ENCODE data around the gene RELL2. TPM values are rescaled to one million over a fixed set of nuclear protein-coding genes. Genes with fewer than 3 reads are reported as not detected.

RELL2 gene
- total RNA-seq, 1 experiment from 2014 or later = 13.3 TPM

- ATAC-seq (no peak), DNase-seq (ENCODE audit: low read depth, low spot score) (no peak)
- no TSS peak for BruUV-seq (replicated peaks)
- no peaks in the 10 kb centered on the region; the same call in 1 of the 2 replicates for H3K36me3 ChIP-seq (ENCODE audit: control insufficient read depth, insufficient read depth, low read length)
- H3K27me3 ChIP-seq (ENCODE audit: control insufficient read depth, insufficient read depth, low read length) = no peaks in the 10 kb centered on the region
- ChIA-PET POLR2A (no interaction called here), CTCF (no interaction called here)
- peaks cover 11% of the 10 kb centered on the region for H3K4me1 ChIP-seq (ENCODE audit: control insufficient read depth, insufficient read depth, low read length)
- no peak overlapping the region for H3K27ac ChIP-seq (ENCODE audit: low read length)
- intact Hi-C loops (cut with micrococcal nuclease; ENCODE audit: unreplicated experiment) (no loop called here), in situ Hi-C loops (cut with HindIII; ENCODE audit: low pct_unique_long_range_greater_than_20kb, low sequenced_read_pairs) (no loop called here)
- TF ChIP-seq CTCF (IDR thresholded peaks at IDR 0.05) = no peak
- no peak for TF ChIP-seq SIN3A (IDR thresholded peaks at IDR 0.05; ENCODE audit: borderline replicate concordance, insufficient read depth, low read depth, low read length)
- TF ChIP-seq POLR2AphosphoS5 (IDR thresholded peaks at IDR 0.05; ENCODE audit: low read depth, low read length) = no peak
- TF ChIP-seq, protein P1, sequence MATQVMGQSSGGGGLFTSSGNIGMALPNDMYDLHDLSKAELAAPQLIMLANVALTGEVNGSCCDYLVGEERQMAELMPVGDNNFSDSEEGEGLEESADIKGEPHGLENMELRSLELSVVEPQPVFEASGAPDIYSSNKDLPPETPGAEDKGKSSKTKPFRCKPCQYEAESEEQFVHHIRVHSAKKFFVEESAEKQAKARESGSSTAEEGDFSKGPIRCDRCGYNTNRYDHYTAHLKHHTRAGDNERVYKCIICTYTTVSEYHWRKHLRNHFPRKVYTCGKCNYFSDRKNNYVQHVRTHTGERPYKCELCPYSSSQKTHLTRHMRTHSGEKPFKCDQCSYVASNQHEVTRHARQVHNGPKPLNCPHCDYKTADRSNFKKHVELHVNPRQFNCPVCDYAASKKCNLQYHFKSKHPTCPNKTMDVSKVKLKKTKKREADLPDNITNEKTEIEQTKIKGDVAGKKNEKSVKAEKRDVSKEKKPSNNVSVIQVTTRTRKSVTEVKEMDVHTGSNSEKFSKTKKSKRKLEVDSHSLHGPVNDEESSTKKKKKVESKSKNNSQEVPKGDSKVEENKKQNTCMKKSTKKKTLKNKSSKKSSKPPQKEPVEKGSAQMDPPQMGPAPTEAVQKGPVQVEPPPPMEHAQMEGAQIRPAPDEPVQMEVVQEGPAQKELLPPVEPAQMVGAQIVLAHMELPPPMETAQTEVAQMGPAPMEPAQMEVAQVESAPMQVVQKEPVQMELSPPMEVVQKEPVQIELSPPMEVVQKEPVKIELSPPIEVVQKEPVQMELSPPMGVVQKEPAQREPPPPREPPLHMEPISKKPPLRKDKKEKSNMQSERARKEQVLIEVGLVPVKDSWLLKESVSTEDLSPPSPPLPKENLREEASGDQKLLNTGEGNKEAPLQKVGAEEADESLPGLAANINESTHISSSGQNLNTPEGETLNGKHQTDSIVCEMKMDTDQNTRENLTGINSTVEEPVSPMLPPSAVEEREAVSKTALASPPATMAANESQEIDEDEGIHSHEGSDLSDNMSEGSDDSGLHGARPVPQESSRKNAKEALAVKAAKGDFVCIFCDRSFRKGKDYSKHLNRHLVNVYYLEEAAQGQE (IDR thresholded peaks at IDR 0.05; ENCODE audit: insufficient read depth in 1 of 2, low read depth in 2 of 2, low read length in 1 of 2) = no peak
- no peak for TF ChIP-seq TCF7L2 (IDR thresholded peaks at IDR 0.05; ENCODE audit: low read depth, low read length)
- no peak overlapping the region for H3K4me3 ChIP-seq (ENCODE audit: low read depth in 2 of 2, low read length in 2 of 2)
- H3K9me3 ChIP-seq (ENCODE audit: control insufficient read depth, insufficient read depth, low read depth, low read length) = no peaks in the 10 kb centered on the region
Observed at GRCh38 chr5:141640698-141641097, 3.9 kb downstream of the RELL2 start.

- H3K27me3 ChIP-seq (ENCODE audit: control insufficient read depth, insufficient read depth, low read length) = no peaks in the 10 kb centered on the region
- H3K4me1 ChIP-seq (ENCODE audit: control insufficient read depth, insufficient read depth, low read length) = peaks cover 8% of the 10 kb centered on the region
- H3K9me3 ChIP-seq (ENCODE audit: control insufficient read depth, insufficient read depth, low read depth, low read length) = no peaks in the 10 kb centered on the region
- no peak for DNase-seq (ENCODE audit: low read depth, low spot score)
- TF ChIP-seq SIN3A (IDR thresholded peaks at IDR 0.05; ENCODE audit: borderline replicate concordance, insufficient read depth, low read depth, low read length) (no peak), POLR2AphosphoS5 (IDR thresholded peaks at IDR 0.05; ENCODE audit: low read depth, low read length) (no peak; the same call in 1 of the 2 replicates), TCF7L2 (IDR thresholded peaks at IDR 0.05; ENCODE audit: low read depth, low read length) (no peak), CTCF (IDR thresholded peaks at IDR 0.05) (peak; percentile 54; the same call in 1 of the 2 replicates)
- TF ChIP-seq, protein P1 (IDR thresholded peaks at IDR 0.05; ENCODE audit: insufficient read depth in 1 of 2, low read depth in 2 of 2, low read length in 1 of 2) = peak in 1 of 2 experiments; percentile 52; a peak in 1 of 4 replicates
- peak; percentile 62 for ATAC-seq
- ChIA-PET POLR2A (interaction anchor here (1.1 kb wide), 1 partner anchor 28 kb away, joined by 3 read pairs; no protein-coding TSS in a partner anchor), CTCF (no interaction called here)
- no peak overlapping the region for H3K27ac ChIP-seq (ENCODE audit: low read length)
- intact Hi-C loops (cut with micrococcal nuclease; ENCODE audit: unreplicated experiment) (no loop called here), in situ Hi-C loops (cut with HindIII; ENCODE audit: low pct_unique_long_range_greater_than_20kb, low sequenced_read_pairs) (no loop called here)
- no TSS peak for BruUV-seq (replicated peaks)
- H3K36me3 ChIP-seq (ENCODE audit: control insufficient read depth, insufficient read depth, low read length) = no peaks in the 10 kb centered on the region; the same call in 1 of the 2 replicates
- no peak overlapping the region for H3K4me3 ChIP-seq (ENCODE audit: low read depth in 2 of 2, low read length in 2 of 2)
Observed at GRCh38 chr5:141641634-141642267, 5.0 kb downstream of the RELL2 start.
